ENCODE results near the gene DCXR. TPM values are rescaled to one million over a fixed set of nuclear protein-coding genes. Genes with fewer than 3 reads are reported as not detected.
A peak's percentile ranks its signal among the peaks of the same experiment; 100 is the strongest.

DCXR gene
- total and polyA plus RNA-seq, 2 of the 13 experiments (the other 11 are each of a cell fraction or from before 2014, with no cell fraction given), result 287 to 311 TPM

- no peak for TF ChIP-seq CENPBD1 (CRISPR knock-in tag; IDR thresholded peaks at IDR 0.05; ENCODE audit: borderline replicate concordance, low read depth)
- TF ChIP-seq ATF2 (CRISPR knock-in tag; IDR thresholded peaks at IDR 0.05), result peak; percentile 41; the same call in 1 of the 2 replicates
- TF ChIP-seq MTF2 (CRISPR knock-in tag; IDR thresholded peaks at IDR 0.05; ENCODE audit: borderline replicate concordance), result peak; percentile 28; the same call in 1 of the 2 replicates
- no peak for TF ChIP-seq ATF1 (CRISPR knock-in tag; IDR thresholded peaks at IDR 0.05)
- no peak for TF ChIP-seq TSC22D2 (CRISPR knock-in tag; IDR thresholded peaks at IDR 0.05; ENCODE audit: borderline replicate concordance)
- peak; percentile 46 for TF ChIP-seq RXRA (CRISPR knock-in tag; IDR thresholded peaks at IDR 0.05)
- TF ChIP-seq ZFP91 (CRISPR knock-in tag; IDR thresholded peaks at IDR 0.05; ENCODE audit: borderline replicate concordance), result peak; percentile 81; the same call in 1 of the 2 replicates
- no peak for TF ChIP-seq ADNP (CRISPR knock-in tag; IDR thresholded peaks at IDR 0.05)
- no peak for TF ChIP-seq ATRX (CRISPR knock-in tag; IDR thresholded peaks at IDR 0.05; ENCODE audit: borderline replicate concordance)
- TF ChIP-seq CHD2 (IDR thresholded peaks at IDR 0.05; ENCODE audit: low read depth, low read length), result 0 out of 2 replicates have a peak, but pooled peaks have one; percentile 23
- peak in 1 of 2 experiments; percentile 58; a peak in 1 of 4 replicates for TF ChIP-seq POLR2A (IDR thresholded peaks at IDR 0.05; ENCODE audit: insufficient read depth in 1 of 2, low read depth in 2 of 2, low read length in 2 of 2)
- peak; percentile 99 for TF ChIP-seq AKAP8 (CRISPR knock-in tag; IDR thresholded peaks at IDR 0.05)
- 0 out of 2 replicates have a peak, but pooled peaks have one; percentile 58 for TF ChIP-seq EEA1 (CRISPR knock-in tag; IDR thresholded peaks at IDR 0.05; ENCODE audit: borderline replicate concordance)
- TF ChIP-seq ATF7-NPFF (CRISPR knock-in tag; IDR thresholded peaks at IDR 0.05; ENCODE audit: low read depth), result peak; percentile 90
- peak; percentile 18; the same call in 1 of the 2 replicates for TF ChIP-seq AKNA (CRISPR knock-in tag; IDR thresholded peaks at IDR 0.05; ENCODE audit: borderline replicate concordance)
- TF ChIP-seq TRIM24 (CRISPR knock-in tag; IDR thresholded peaks at IDR 0.05), result no peak
- 0 out of 2 replicates have a peak, but pooled peaks have one; percentile 58 for TF ChIP-seq FUBP1 (CRISPR knock-in tag; IDR thresholded peaks at IDR 0.05; ENCODE audit: borderline replicate concordance)
- no peak for TF ChIP-seq SOX6 (IDR thresholded peaks at IDR 0.05)
- peak; percentile 38; the same call in 1 of the 2 replicates for TF ChIP-seq SOX6 (CRISPR knock-in tag; IDR thresholded peaks at IDR 0.05)
These were observed 16.2 kb downstream of the DCXR start (continued) for GRCh38 chr17:82021107-82021899.
